ENCODE measurements around the gene NHLH1. TPM values are rescaled to one million over a fixed set of nuclear protein-coding genes. Genes with fewer than 3 reads are reported as not detected.

Gene NHLH1
- total RNA-seq, 1 donor from 2014 or later: 2.2 TPM

- Mint-ChIP-seq H3K36me3 (no peaks in the 10 kb centered on the region), H3K27ac (no peak overlapping the region), H3K4me1 (ENCODE audit: unreplicated experiment) (peaks cover 17% of the 10 kb centered on the region), H3K4me3 (no peak overlapping the region), H3K9me3 (no peaks in the 10 kb centered on the region), H3K27me3 (peaks cover 13% of the 10 kb centered on the region)
- DNase-seq (ENCODE audit: extremely low spot score, unreplicated experiment): peak; percentile 34
- no peak for TF ChIP-seq CTCF (conservative IDR thresholded peaks at IDR 0.05)
These were observed 1.4 kb downstream of the NHLH1 start for GRCh38 chr1:160367934-160368923.

GRCh38 chr1:160369087-160369486 is 2.2 kb downstream of the NHLH1 start:
- Mint-ChIP-seq H3K27me3 (peaks cover 13% of the 10 kb centered on the region), H3K27ac (no peak overlapping the region), H3K4me1 (ENCODE audit: unreplicated experiment) (peaks cover 17% of the 10 kb centered on the region), H3K4me3 (no peak overlapping the region), H3K36me3 (no peaks in the 10 kb centered on the region), H3K9me3 (no peaks in the 10 kb centered on the region)
- DNase-seq (ENCODE audit: extremely low spot score, unreplicated experiment): no peak
- no peak for TF ChIP-seq CTCF (conservative IDR thresholded peaks at IDR 0.05)

- TF ChIP-seq CTCF (conservative IDR thresholded peaks at IDR 0.05): no peak
- Mint-ChIP-seq H3K36me3 (no peaks in the 10 kb centered on the region), H3K27ac (no peak overlapping the region), H3K27me3 (peaks cover 17% of the 10 kb centered on the region), H3K4me1 (ENCODE audit: unreplicated experiment) (peaks cover 18% of the 10 kb centered on the region), H3K9me3 (no peaks in the 10 kb centered on the region), H3K4me3 (no peak overlapping the region)
- peak; percentile 60 for DNase-seq (ENCODE audit: extremely low spot score, unreplicated experiment)
These were observed 3.9 kb downstream of the NHLH1 start for GRCh38 chr1:160370561-160371345.

GRCh38 chr1:160371346-160371631 is 4.4 kb downstream of the NHLH1 start:
- Mint-ChIP-seq H3K4me1 (ENCODE audit: unreplicated experiment) (peaks cover 22% of the 10 kb centered on the region), H3K4me3 (no peak overlapping the region), H3K9me3 (no peaks in the 10 kb centered on the region), H3K27ac (no peak overlapping the region), H3K36me3 (no peaks in the 10 kb centered on the region), H3K27me3 (peaks cover 18% of the 10 kb centered on the region)
- TF ChIP-seq CTCF (conservative IDR thresholded peaks at IDR 0.05): no peak
- DNase-seq (ENCODE audit: extremely low spot score, unreplicated experiment): peak; percentile 34

GRCh38 chr1:160371756-160372155 is 4.9 kb downstream of the NHLH1 start:
- Mint-ChIP-seq H3K36me3 (no peaks in the 10 kb centered on the region), H3K27me3 (peaks cover 22% of the 10 kb centered on the region), H3K4me1 (ENCODE audit: unreplicated experiment) (peaks cover 26% of the 10 kb centered on the region), H3K4me3 (no peak overlapping the region), H3K9me3 (no peaks in the 10 kb centered on the region), H3K27ac (no peak overlapping the region)
- peak; percentile 39 for DNase-seq (ENCODE audit: extremely low spot score, unreplicated experiment)
- TF ChIP-seq CTCF (conservative IDR thresholded peaks at IDR 0.05): no peak

Data from type B pancreatic cell (in vitro differentiated cells).